ENCODE results near the gene FAM135A. TPM values are rescaled to one million over a fixed set of nuclear protein-coding genes. Genes with fewer than 3 reads are reported as not detected.

FAM135A gene
- total RNA-seq (10 to 100 TPM in 3 of 5 experiments, 1 to 10 TPM in 2; 6.8 to 15.4 (median 12.3) TPM), polyA plus RNA-seq (1 to 10 TPM; 2.8 to 3.3 TPM), total RNA-seq (19.8 reads per million, percentile 50 among the genes with 10 or more reads in this experiment)

GRCh38 chr6:70413114-70413991 lies at the start of gene FAM135A:
TSS of gene FAM135A (plus strand) at chr6:70413508. CDS start at chr6:70428343, 14,835 bp downstream.
- peaks cover 0 to 18% (median 0%) of the 10 kb centered on the region in 5 donors for H3K27me3 Mint-ChIP-seq
- ChIA-PET CTCF (interaction anchor here (1.1 kb wide), 1 partner anchor 39 kb away, joined by 5 read pairs; no protein-coding TSS in a partner anchor), POLR2A (interaction anchor here (0.8 to 2.1 kb wide), 5 partner anchors 15 to 271 kb away, joined by 3 to 11 read pairs (median 5); partner anchors contain the start of genes SDHAF4 and SMAP1)
- peaks cover 7 to 27% (median 26%) of the 10 kb centered on the region in 7 donors for H3K4me1 Mint-ChIP-seq
- DNase-seq (peak; percentile 80 to 94 (median 89)), ATAC-seq (peak; percentile 98)
- Histone ChIP-seq H3K36me3 (ENCODE audit: control insufficient read depth in 2 of 3, insufficient read depth in 3 of 3, low read length in 3 of 3) (peaks cover 0 to 4% (median 0%) of the 10 kb centered on the region in 3 experiments), H3K27me3 (ENCODE audit: control insufficient read depth in 2 of 2, insufficient read depth in 2 of 2, low read length in 2 of 2) (no peaks in the 10 kb centered on the region), H3K27ac (ENCODE audit: low read depth, low read length) (peak within 1 kb of the TSS; percentile 69), H3K4me1 (ENCODE audit: control insufficient read depth in 2 of 2, insufficient read depth in 2 of 2, low read length in 2 of 2) (peaks cover 0 to 4% of the 10 kb centered on the region in 2 donors), H3K4me3 (ENCODE audit: low read length) (peak within 1 kb of the TSS; percentile 79), H3K9me3 (ENCODE audit: control insufficient read depth in 2 of 3, low read length in 3 of 3) (no peaks in the 10 kb centered on the region)
- H3K27ac Mint-ChIP-seq: peak within 1 kb of the TSS; percentile 82 to 96 (median 92)
- H3K36me3 Mint-ChIP-seq: peaks cover 0 to 8% (median 4%) of the 10 kb centered on the region in 5 donors
- intact Hi-C loops (cut with micrococcal nuclease): loop anchor here (1.0 to 5.0 kb wide), 10 partner anchors 42 to 874 kb away; partner anchors contain the start of genes OGFRL1 (in 2 of the 2), SDHAF4 (in 2 of the 2), LMBRD1 (in 1 of the 2) and SMAP1 (in 1 of the 2)
- peak within 1 kb of the TSS; percentile 91 to 99 (median 94) for H3K4me3 Mint-ChIP-seq
- peaks cover 0 to 3% (median 0%) of the 10 kb centered on the region in 11 donors for H3K9me3 Mint-ChIP-seq

GRCh38 chr6:70363741-70364493 lies 49.4 kb upstream of the FAM135A start:
- no peaks in the 10 kb centered on the region for H3K9me3 ChIP-seq (ENCODE audit: control insufficient read depth in 2 of 3, low read length in 3 of 3)
- no peak for ATAC-seq
- no peak for DNase-seq
- Mint-ChIP-seq H3K4me1 (no peaks in the 10 kb centered on the region), H3K9me3 (no peaks in the 10 kb centered on the region), H3K27ac (no peak overlapping the region), H3K4me3 (no peak overlapping the region), H3K27me3 (peaks cover 0 to 18% (median 10%) of the 10 kb centered on the region in 5 donors), H3K36me3 (no peaks in the 10 kb centered on the region)
- no peaks in the 10 kb centered on the region for H3K36me3 ChIP-seq (ENCODE audit: control insufficient read depth in 2 of 3, insufficient read depth in 3 of 3, low read length in 3 of 3)
- POLR2A ChIA-PET: no interaction called here
- intact Hi-C loops (cut with micrococcal nuclease): loop anchor here in 1 of 2 donors (10.0 kb wide), 1 partner anchor 591 kb away; the partner anchor contains the start of gene B3GAT2
- CTCF ChIA-PET: no interaction called here
- H3K4me3 ChIP-seq (ENCODE audit: low read length): no peak overlapping the region
- no peak overlapping the region for H3K27ac ChIP-seq (ENCODE audit: low read depth, low read length)
- no peaks in the 10 kb centered on the region for H3K27me3 ChIP-seq (ENCODE audit: control insufficient read depth in 2 of 2, insufficient read depth in 2 of 2, low read length in 2 of 2)
- H3K4me1 ChIP-seq (ENCODE audit: control insufficient read depth in 2 of 2, insufficient read depth in 2 of 2, low read length in 2 of 2): no peaks in the 10 kb centered on the region

GRCh38 chr6:70369332-70369950 lies 43.9 kb upstream of the FAM135A start:
- ChIA-PET CTCF (interaction anchor here (0.7 to 3.3 kb wide), 8 partner anchors 10 to 658 kb away, joined by 3 to 11 read pairs (median 3); no protein-coding TSS in a partner anchor), POLR2A (interaction anchor here (1.0 kb wide), 1 partner anchor 45 kb away, joined by 5 read pairs; the partner anchor contains the start of gene FAM135A)
- Mint-ChIP-seq H3K36me3 (no peaks in the 10 kb centered on the region), H3K9me3 (no peaks in the 10 kb centered on the region), H3K4me3 (no peak overlapping the region), H3K27me3 (peaks cover 10 to 39% (median 19%) of the 10 kb centered on the region in 5 donors), H3K27ac (no peak overlapping the region), H3K4me1 (peaks cover 0 to 7% (median 0%) of the 10 kb centered on the region in 7 donors)
- Histone ChIP-seq H3K27me3 (ENCODE audit: control insufficient read depth in 2 of 2, insufficient read depth in 2 of 2, low read length in 2 of 2) (no peaks in the 10 kb centered on the region), H3K9me3 (ENCODE audit: control insufficient read depth in 2 of 3, low read length in 3 of 3) (no peaks in the 10 kb centered on the region), H3K4me3 (ENCODE audit: low read length) (no peak overlapping the region), H3K27ac (ENCODE audit: low read depth, low read length) (no peak overlapping the region), H3K36me3 (ENCODE audit: control insufficient read depth in 2 of 3, insufficient read depth in 3 of 3, low read length in 3 of 3) (no peaks in the 10 kb centered on the region), H3K4me1 (ENCODE audit: control insufficient read depth in 2 of 2, insufficient read depth in 2 of 2, low read length in 2 of 2) (no peaks in the 10 kb centered on the region)
- ATAC-seq (peak; percentile 92), DNase-seq (peak; percentile 26 to 64 (median 58))
- intact Hi-C loops (cut with micrococcal nuclease): loop anchor here (1.0 to 10.0 kb wide), 3 partner anchors 59 to 585 kb away; partner anchors contain the start of gene B3GAT2 (in 1 of the 2)

GRCh38 chr6:70370496-70370895 lies 42.8 kb upstream of the FAM135A start:
- no peak overlapping the region for H3K27ac ChIP-seq (ENCODE audit: low read depth, low read length)
- Mint-ChIP-seq H3K4me1 (peaks cover 0 to 7% (median 0%) of the 10 kb centered on the region in 7 donors), H3K9me3 (no peaks in the 10 kb centered on the region), H3K4me3 (no peak overlapping the region), H3K27me3 (peaks cover 20 to 41% (median 21%) of the 10 kb centered on the region in 5 donors), H3K27ac (no peak overlapping the region), H3K36me3 (no peaks in the 10 kb centered on the region)
- no peaks in the 10 kb centered on the region for H3K27me3 ChIP-seq (ENCODE audit: control insufficient read depth in 2 of 2, insufficient read depth in 2 of 2, low read length in 2 of 2)
- no peaks in the 10 kb centered on the region for H3K36me3 ChIP-seq (ENCODE audit: control insufficient read depth in 2 of 3, insufficient read depth in 3 of 3, low read length in 3 of 3)
- H3K4me3 ChIP-seq (ENCODE audit: low read length): no peak overlapping the region
- ATAC-seq (no peak), DNase-seq (no peak)
- CTCF ChIA-PET: interaction anchor here (1.3 to 3.3 kb wide), 2 partner anchors 61 to 316 kb away, joined by 4 to 11 read pairs; no protein-coding TSS in a partner anchor
- H3K9me3 ChIP-seq (ENCODE audit: control insufficient read depth in 2 of 3, low read length in 3 of 3): no peaks in the 10 kb centered on the region
- intact Hi-C loops (cut with micrococcal nuclease): loop anchor here in 1 of 2 donors (2.0 kb wide), 1 partner anchor 42 kb away; the partner anchor contains the start of gene FAM135A
- H3K4me1 ChIP-seq (ENCODE audit: control insufficient read depth in 2 of 2, insufficient read depth in 2 of 2, low read length in 2 of 2): no peaks in the 10 kb centered on the region
- POLR2A ChIA-PET: no interaction called here

GRCh38 chr6:70371454-70372105 lies 41.7 kb upstream of the FAM135A start:
- Mint-ChIP-seq H3K4me3 (no peak overlapping the region), H3K27ac (no peak overlapping the region), H3K9me3 (peaks cover 0 to 3% (median 0%) of the 10 kb centered on the region in 11 donors), H3K27me3 (peaks cover 27 to 40% (median 31%) of the 10 kb centered on the region in 5 donors), H3K4me1 (peaks cover 0 to 7% (median 0%) of the 10 kb centered on the region in 7 donors), H3K36me3 (peaks cover 0 to 4% (median 0%) of the 10 kb centered on the region in 5 donors)
- no peaks in the 10 kb centered on the region for H3K4me1 ChIP-seq (ENCODE audit: control insufficient read depth in 2 of 2, insufficient read depth in 2 of 2, low read length in 2 of 2)
- ChIA-PET POLR2A (interaction anchor here (0.8 kb wide), 1 partner anchor 196 kb away, joined by 3 read pairs; no protein-coding TSS in a partner anchor), CTCF (interaction anchor here (1.1 to 2.5 kb wide), 3 partner anchors 8 to 12 kb away, joined by 3 to 6 read pairs (median 3); no protein-coding TSS in a partner anchor)
- intact Hi-C loops (cut with micrococcal nuclease): loop anchor here (1.0 to 2.0 kb wide), 5 partner anchors 41 to 642 kb away; partner anchors contain the start of gene FAM135A (in 2 of the 2)
- peak in 7 of 9 donors; percentile 13 to 65 (median 45) for DNase-seq
- no peaks in the 10 kb centered on the region for H3K36me3 ChIP-seq (ENCODE audit: control insufficient read depth in 2 of 3, insufficient read depth in 3 of 3, low read length in 3 of 3)
- H3K9me3 ChIP-seq (ENCODE audit: control insufficient read depth in 2 of 3, low read length in 3 of 3): no peaks in the 10 kb centered on the region
- H3K4me3 ChIP-seq (ENCODE audit: low read length): no peak overlapping the region
- peak; percentile 66 for ATAC-seq
- no peaks in the 10 kb centered on the region for H3K27me3 ChIP-seq (ENCODE audit: control insufficient read depth in 2 of 2, insufficient read depth in 2 of 2, low read length in 2 of 2)
- H3K27ac ChIP-seq (ENCODE audit: low read depth, low read length): no peak overlapping the region
